GM12872 (cell line): Measurements from ENCODE around the gene TIMM44.

Source experiments
- CTCF ChIP-seq: IDR thresholded peaks from 3 replicates; pipeline ENCODE4 v1.5.1; 2011; ENCODE audit warnings: low read depth, mild to moderate bottlenecking, low read length, moderate library complexity; ENCODE audit not compliant: insufficient read depth

Gene TIMM44

GRCh38 chr19:7902796-7903243, 40.6 kb downstream of the TIMM44 start:
- no peak for TF ChIP-seq CTCF

- TF ChIP-seq CTCF, result no peak
These were observed 42.1 kb downstream of the TIMM44 start for GRCh38 chr19:7901337-7901736.

GRCh38 chr19:7900931-7901330, 42.5 kb downstream of the TIMM44 start:
- no peak for TF ChIP-seq CTCF

GRCh38 chr19:7900401-7900870, 43.0 kb downstream of the TIMM44 start:
- TF ChIP-seq CTCF, result no peak

- TF ChIP-seq CTCF, result no peak
These were observed 43.6 kb downstream of the TIMM44 start for GRCh38 chr19:7899751-7900378.

GRCh38 chr19:7898967-7899366, 44.5 kb downstream of the TIMM44 start:
- TF ChIP-seq CTCF, result no peak

GRCh38 chr19:7897292-7897691, 46.2 kb downstream of the TIMM44 start:
- TF ChIP-seq CTCF, result no peak
